AG09309 (cell line): ENCODE results near the gene PPP4R2.

Experiments
- DNase-seq: peaks from one replicate; pipeline ENCODE4 v3.0.0-alpha.2; 2010; ENCODE audit warnings: low read depth
- H3K4me3 ChIP-seq: 2 replicates; pipeline ENCODE4 v1.5.1; 2011; ENCODE audit warnings: mild to moderate bottlenecking, low read depth, low read length, moderate library complexity; ENCODE audit not compliant: control insufficient read depth
- CTCF ChIP-seq: IDR thresholded peaks from 2 replicates; pipeline ENCODE4 v1.5.1; 2011; ENCODE audit warnings: mild to moderate bottlenecking, low read depth, low read length, inconsistent platforms; ENCODE audit not compliant: insufficient read depth, control insufficient read depth; ENCODE audit errors: missing control alignments

The PPP4R2 gene

GRCh38 chr3:73046195-73046594, 49.6 kb downstream of the PPP4R2 start:
- H3K4me3 ChIP-seq: no peak overlapping the region
- TF ChIP-seq CTCF: no peak
- DNase-seq: no peak

GRCh38 chr3:73049319-73049718, 52.7 kb downstream of the PPP4R2 start:
- no peak for DNase-seq
- TF ChIP-seq CTCF: no peak
- no peak overlapping the region for H3K4me3 ChIP-seq

- no peak for TF ChIP-seq CTCF
Observed at GRCh38 chr3:73052857-73053256, 56.2 kb downstream of the PPP4R2 start.

GRCh38 chr3:73055583-73055982, 59.0 kb downstream of the PPP4R2 start:
- no peak for TF ChIP-seq CTCF
- no peak for DNase-seq
- no peak overlapping the region for H3K4me3 ChIP-seq

More at GRCh38 chr3:73052857-73053256, 56.2 kb downstream of the PPP4R2 start:
- H3K4me3 ChIP-seq: no peak overlapping the region
- DNase-seq: no peak

- no peak overlapping the region for H3K4me3 ChIP-seq
- DNase-seq: peak; percentile 25
- peak; percentile 43 for TF ChIP-seq CTCF
Observed at GRCh38 chr3:73056014-73056844, 59.6 kb downstream of the PPP4R2 start.

GRCh38 chr3:73056845-73057150, 60.2 kb downstream of the PPP4R2 start:
- H3K4me3 ChIP-seq: no peak overlapping the region
- no peak for TF ChIP-seq CTCF
- DNase-seq: no peak

GRCh38 chr3:73060302-73060723, 63.7 kb downstream of the PPP4R2 start:
- no peak for TF ChIP-seq CTCF
- H3K4me3 ChIP-seq: no peak overlapping the region

More at GRCh38 chr3:73060302-73060723, 63.7 kb downstream of the PPP4R2 start:
- peak; percentile 72 for DNase-seq
